Naive B cell (primary cell): Measurements from ENCODE around the gene HES1. TPM values are rescaled to one million over a fixed set of nuclear protein-coding genes. Genes with fewer than 3 reads are reported as not detected.

ENCODE experiments used
- ATAC-seq, 2 donors: fragments of 150-1000 bp; cut with Tn5 transposase; 2 replicates each; pipeline ENCODE4 v1.10.0; 2021; ENCODE audit warnings: low read depth in 2 of 2, mild to moderate bottlenecking in 2 of 2, moderate library complexity in 2 of 2
- DNase-seq: peaks from one replicate; pipeline ENCODE4 v3.0.0; 2022
- H3K27ac Mint-ChIP-seq, 6 donors: one replicate each; pipeline ENCODE4 v1.8.0; 2020 to 2022; ENCODE audit warnings: mild to moderate bottlenecking in 6 of 6, mixed read lengths in 6 of 6, moderate library complexity in 5 of 6, inconsistent platforms in 2 of 6
- H3K27me3 Mint-ChIP-seq, 3 donors: one replicate each; pipeline ENCODE4 v1.8.0; 2021 to 2022; ENCODE audit warnings: mixed read lengths in 3 of 3, mild to moderate bottlenecking in 1 of 3
- H3K36me3 Mint-ChIP-seq, 2 donors: one replicate each; pipeline ENCODE4 v1.8.0; 2020 to 2022; ENCODE audit warnings: mixed read lengths in 2 of 2, inconsistent platforms in 1 of 2, mild to moderate bottlenecking in 1 of 2
- H3K4me1 Mint-ChIP-seq, 3 donors: one replicate each; pipeline ENCODE4 v1.8.0; 2020 to 2022; ENCODE audit warnings: mixed read lengths in 3 of 3, inconsistent platforms in 1 of 3, mild to moderate bottlenecking in 1 of 3, moderate library complexity in 1 of 3
- H3K4me3 Mint-ChIP-seq, 8 donors: one replicate each; pipeline ENCODE4 v1.8.0; 2020 to 2022; ENCODE audit warnings: mild to moderate bottlenecking in 8 of 8, mixed read lengths in 8 of 8, moderate library complexity in 8 of 8, inconsistent platforms in 2 of 8
- H3K9me3 Mint-ChIP-seq, 7 donors: one replicate each; pipeline ENCODE4 v1.8.0; 2020 to 2022; ENCODE audit warnings: mixed read lengths in 7 of 7, mild to moderate bottlenecking in 5 of 7, inconsistent platforms in 2 of 7, moderate library complexity in 1 of 7
- polyA plus RNA-seq, 6 donors: library from polyadenylated mRNA; unstranded; fragments of 300-500 nt; fragmentation: Illumina TruSeq; gene quantifications; one replicate each; pipeline ENCODE4 v1.2.3, GENCODE V29; 2021; ENCODE audit warnings: low read depth in 6 of 6

HES1 gene
- polyA plus RNA-seq, 6 donors from 2014 or later: 10.1 to 43.5 (median 25.4) TPM

- ATAC-seq (no peak), DNase-seq (no peak)
- no peak overlapping the region for H3K4me3 Mint-ChIP-seq
- peaks cover 37 to 54% (median 51%) of the 10 kb centered on the region in 3 donors for H3K4me1 Mint-ChIP-seq
- no peaks in the 10 kb centered on the region for H3K36me3 Mint-ChIP-seq
- H3K27me3 Mint-ChIP-seq: peaks cover 0 to 7% (median 5%) of the 10 kb centered on the region in 3 donors
- no peaks in the 10 kb centered on the region for H3K9me3 Mint-ChIP-seq
- H3K27ac Mint-ChIP-seq: peak overlapping the region in 3 of 6 donors; percentile 32 to 79 (median 51)
These were observed 40.0 kb upstream of the HES1 start for GRCh38 chr3:194095902-194096301.

GRCh38 chr3:194097141-194097882, 38.6 kb upstream of the HES1 start:
- Mint-ChIP-seq H3K27me3 (peaks cover 0 to 3% (median 0%) of the 10 kb centered on the region in 3 donors), H3K27ac (no peak overlapping the region), H3K4me3 (no peak overlapping the region), H3K9me3 (no peaks in the 10 kb centered on the region), H3K36me3 (no peaks in the 10 kb centered on the region), H3K4me1 (peaks cover 50 to 68% (median 56%) of the 10 kb centered on the region in 3 donors)
- ATAC-seq (no peak), DNase-seq (no peak)

DNA sequence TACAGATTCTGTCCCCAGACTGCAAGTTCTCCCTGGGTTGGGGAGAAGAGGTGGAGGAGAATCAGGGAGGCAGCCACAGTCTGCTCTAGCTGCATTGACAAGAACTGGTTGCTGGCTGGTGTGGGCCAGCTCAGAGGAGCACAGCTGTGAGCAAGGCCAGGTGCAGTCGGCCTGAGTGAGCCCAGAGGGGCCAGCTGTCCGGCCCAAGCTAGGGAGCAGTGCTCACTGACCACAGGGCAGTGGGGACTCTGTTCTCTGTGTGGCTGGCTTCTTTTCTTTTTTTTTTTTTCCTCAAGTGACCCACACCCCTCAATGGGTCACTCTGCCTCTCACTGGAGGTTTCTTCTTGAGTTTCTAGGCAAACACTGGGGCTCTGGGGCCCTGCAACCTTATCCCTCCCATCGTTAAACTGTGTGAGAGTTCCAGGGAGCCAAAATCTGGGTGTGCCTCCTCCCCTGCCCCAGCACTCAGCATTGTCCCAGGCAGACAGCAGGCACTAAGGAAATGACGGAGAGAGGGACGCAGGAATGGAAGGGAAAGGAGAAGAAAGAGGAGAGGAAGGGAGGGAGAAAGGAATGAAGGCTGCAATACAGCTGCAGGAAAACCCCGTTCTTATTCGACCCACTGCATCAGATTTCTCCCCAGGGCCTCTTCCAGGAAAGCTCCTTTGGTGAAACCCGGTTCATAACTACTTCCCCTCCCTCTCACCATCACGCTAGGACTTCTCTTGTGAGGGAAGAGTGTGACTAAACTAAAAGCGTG, 37.7 kb upstream of the HES1 start:
- Mint-ChIP-seq H3K4me3 (peak overlapping the region in 2 of 8 donors; percentile 7 to 57), H3K27ac (peak overlapping the region in 4 of 6 donors; percentile 41 to 95 (median 86))

GRCh38 chr3:194098843-194099183, 37.1 kb upstream of the HES1 start:
- Mint-ChIP-seq H3K9me3 (no peaks in the 10 kb centered on the region), H3K27ac (peak overlapping the region in 5 of 6 donors; percentile 15 to 95 (median 41)), H3K27me3 (no peaks in the 10 kb centered on the region), H3K36me3 (no peaks in the 10 kb centered on the region), H3K4me3 (peak overlapping the region in 1 of 8 donors; percentile 7), H3K4me1 (peaks cover 64 to 75% (median 71%) of the 10 kb centered on the region in 3 donors)
- no peak for DNase-seq
- no peak for ATAC-seq

More for the DNA sequence above, 37.7 kb upstream of the HES1 start:
- Mint-ChIP-seq H3K36me3 (no peaks in the 10 kb centered on the region), H3K4me1 (peaks cover 60 to 72% (median 65%) of the 10 kb centered on the region in 3 donors), H3K9me3 (no peaks in the 10 kb centered on the region), H3K27me3 (no peaks in the 10 kb centered on the region)
- ATAC-seq (no peak), DNase-seq (no peak)

- no peaks in the 10 kb centered on the region for H3K27me3 Mint-ChIP-seq
- no peaks in the 10 kb centered on the region for H3K36me3 Mint-ChIP-seq
- no peak for DNase-seq
- H3K4me3 Mint-ChIP-seq: peak overlapping the region in 1 of 8 donors; percentile 45
- H3K27ac Mint-ChIP-seq: peak overlapping the region in 5 of 6 donors; percentile 15 to 95 (median 63)
- no peak for ATAC-seq
- H3K9me3 Mint-ChIP-seq: no peaks in the 10 kb centered on the region
- peaks cover 67 to 79% (median 75%) of the 10 kb centered on the region in 3 donors for H3K4me1 Mint-ChIP-seq
These were observed 36.7 kb upstream of the HES1 start for GRCh38 chr3:194099215-194099614.

DNA sequence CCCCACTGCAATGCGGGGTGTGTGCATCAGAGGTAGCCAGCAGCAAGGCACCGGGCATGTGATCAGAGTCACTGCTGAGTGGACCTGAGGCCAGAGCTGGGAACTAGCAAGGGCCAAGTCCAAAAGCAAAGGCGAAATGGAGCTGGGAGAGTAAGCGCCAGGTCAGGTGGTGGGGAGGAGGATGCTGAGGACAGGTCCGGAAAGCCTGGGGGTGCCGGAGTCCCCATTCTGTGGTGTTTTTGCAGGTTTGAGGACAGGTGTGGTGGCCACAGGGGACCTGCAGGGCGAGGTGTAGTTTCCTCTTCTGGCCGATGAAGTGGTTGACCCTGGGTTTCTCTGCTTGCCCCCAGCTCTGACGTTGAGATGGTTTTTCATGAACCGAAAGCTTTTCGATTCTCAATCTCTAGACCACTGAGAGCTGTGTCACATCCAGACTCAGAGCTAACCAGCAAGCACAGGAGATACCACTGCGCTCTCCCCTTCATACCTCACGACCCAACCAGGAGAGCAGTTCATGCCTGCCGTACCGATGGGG, 35.0 kb upstream of the HES1 start:
- Mint-ChIP-seq H3K27me3 (no peaks in the 10 kb centered on the region), H3K4me1 (peaks cover 74 to 84% (median 81%) of the 10 kb centered on the region in 3 donors), H3K4me3 (peak overlapping the region in 6 of 8 donors; percentile 59 to 87 (median 70)), H3K36me3 (no peaks in the 10 kb centered on the region), H3K9me3 (no peaks in the 10 kb centered on the region), H3K27ac (peak overlapping the region in 5 of 6 donors; percentile 88 to 100 (median 95))
- peak in 1 of 2 donors; percentile 2 for ATAC-seq
- peak; percentile 55 for DNase-seq

- Mint-ChIP-seq H3K27me3 (no peaks in the 10 kb centered on the region), H3K4me1 (peaks cover 81 to 90% (median 88%) of the 10 kb centered on the region in 3 donors), H3K4me3 (peak overlapping the region in 6 of 8 donors; percentile 59 to 87 (median 70))
These were observed 34.1 kb upstream of the HES1 start for GRCh38 chr3:194101592-194102432.

GRCh38 chr3:194102436-194102835, 33.5 kb upstream of the HES1 start:
- Mint-ChIP-seq H3K27ac (peak overlapping the region; percentile 88 to 100 (median 99)), H3K9me3 (peaks cover 0 to 5% (median 0%) of the 10 kb centered on the region in 7 donors), H3K4me1 (peaks cover 86 to 95% (median 91%) of the 10 kb centered on the region in 3 donors), H3K27me3 (no peaks in the 10 kb centered on the region), H3K36me3 (no peaks in the 10 kb centered on the region), H3K4me3 (peak overlapping the region in 6 of 8 donors; percentile 22 to 83 (median 63))
- ATAC-seq: no peak
- no peak for DNase-seq

More at GRCh38 chr3:194101592-194102432, 34.1 kb upstream of the HES1 start:
- DNase-seq (no peak), ATAC-seq (no peak)
- Mint-ChIP-seq H3K36me3 (no peaks in the 10 kb centered on the region), H3K9me3 (peaks cover 0 to under 1% (median 0%) of the 10 kb centered on the region in 7 donors), H3K27ac (peak overlapping the region; percentile 88 to 100 (median 99))

GRCh38 chr3:194103505-194103904, 32.4 kb upstream of the HES1 start:
- H3K4me3 Mint-ChIP-seq: peak overlapping the region; percentile 31 to 89 (median 68)
- no peaks in the 10 kb centered on the region for H3K27me3 Mint-ChIP-seq
- peak; percentile 67 to 69 for ATAC-seq
- H3K36me3 Mint-ChIP-seq: no peaks in the 10 kb centered on the region
- H3K9me3 Mint-ChIP-seq: peaks cover 0 to 5% (median 3%) of the 10 kb centered on the region in 7 donors
- peak; percentile 86 for DNase-seq
- H3K4me1 Mint-ChIP-seq: peaks cover 86 to 95% (median 94%) of the 10 kb centered on the region in 3 donors
- H3K27ac Mint-ChIP-seq: peak overlapping the region; percentile 95 to 100 (median 99)

- DNase-seq: peak; percentile 91
- H3K4me3 Mint-ChIP-seq: peak overlapping the region; percentile 55 to 90 (median 78)
- ATAC-seq: peak; percentile 83 to 84
These were observed 31.8 kb upstream of the HES1 start for GRCh38 chr3:194103983-194104751.

GRCh38 chr3:194105292-194105691, 30.7 kb upstream of the HES1 start:
- Mint-ChIP-seq H3K4me1 (peaks cover 81 to 88% (median 87%) of the 10 kb centered on the region in 3 donors), H3K27ac (peak overlapping the region; percentile 64 to 100 (median 99)), H3K4me3 (peak overlapping the region; percentile 55 to 90 (median 72)), H3K36me3 (no peaks in the 10 kb centered on the region), H3K27me3 (no peaks in the 10 kb centered on the region), H3K9me3 (peaks cover 0 to 5% (median 3%) of the 10 kb centered on the region in 7 donors)
- ATAC-seq (no peak), DNase-seq (no peak)

More at GRCh38 chr3:194103983-194104751, 31.8 kb upstream of the HES1 start:
- Mint-ChIP-seq H3K27me3 (no peaks in the 10 kb centered on the region), H3K9me3 (peaks cover 0 to 5% (median 3%) of the 10 kb centered on the region in 7 donors), H3K4me1 (peaks cover 82 to 94% (median 92%) of the 10 kb centered on the region in 3 donors), H3K27ac (peak overlapping the region; percentile 95 to 100 (median 99)), H3K36me3 (no peaks in the 10 kb centered on the region)

DNA sequence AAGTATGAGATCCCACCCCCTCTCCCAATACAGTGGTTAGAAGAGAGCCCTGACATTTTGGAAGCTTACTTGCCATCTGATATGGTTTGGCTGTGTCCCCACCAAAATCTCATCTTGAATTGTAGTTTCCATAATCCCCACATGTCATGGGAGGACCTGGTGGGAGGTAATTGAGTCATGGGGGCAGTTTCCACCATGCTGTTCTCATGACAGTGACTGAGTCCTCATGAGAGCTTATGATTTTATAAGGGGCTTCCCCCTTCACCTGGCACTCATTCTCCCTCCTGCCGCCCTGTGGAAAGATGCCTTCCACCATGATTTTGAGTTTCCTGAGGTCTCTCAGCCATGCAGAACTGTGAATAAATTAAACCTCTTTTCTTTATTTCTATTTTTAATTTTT, 28.8 kb upstream of the HES1 start:
- DNase-seq (peak; percentile 52), ATAC-seq (peak in 1 of 2 donors; percentile 4)
- Mint-ChIP-seq H3K4me1 (peaks cover 69 to 78% (median 75%) of the 10 kb centered on the region in 3 donors), H3K27me3 (no peaks in the 10 kb centered on the region), H3K9me3 (peaks cover 0 to 5% (median 3%) of the 10 kb centered on the region in 7 donors), H3K36me3 (no peaks in the 10 kb centered on the region), H3K27ac (peak overlapping the region; percentile 36 to 100 (median 99)), H3K4me3 (peak overlapping the region in 7 of 8 donors; percentile 56 to 73 (median 66))
